Hepatocyte (in vitro differentiated cells): Measurements from ENCODE around the gene MFGE8. TPM values are rescaled to one million over a fixed set of nuclear protein-coding genes. Genes with fewer than 3 reads are reported as not detected.
A peak's percentile ranks its signal among the peaks of the same experiment; 100 is the strongest.

Experiments
- DNase-seq: peaks from one replicate; pipeline ENCODE4 v3.0.0-alpha.2; 2016; ENCODE audit warnings: low spot score
- H2AFZ ChIP-seq: fragments of 200-600 bp; sonication (generic); 2 replicates; pipeline ENCODE4 v1.6.0; 2016; ENCODE audit warnings: antibody characterized with exemption, mild to moderate bottlenecking
- H3K27ac ChIP-seq: fragments of 200-600 bp; sonication (generic); 2 replicates; pipeline ENCODE4 v1.5.1; 2016; ENCODE audit warnings: mild to moderate bottlenecking
- H3K27me3 ChIP-seq: fragments of 200-600 bp; sonication (generic); 2 replicates; pipeline ENCODE4 v1.6.1; 2016
- H3K36me3 ChIP-seq: fragments of 200-600 bp; sonication (generic); replicated peaks from 2 replicates; pipeline ENCODE4 v1.5.1; 2016; ENCODE audit warnings: low read depth; ENCODE audit not compliant: insufficient read depth
- H3K4me1 ChIP-seq: fragments of 200-600 bp; sonication (generic); 2 replicates; pipeline ENCODE4 v1.5.1; 2016; ENCODE audit warnings: mild to moderate bottlenecking, moderate library complexity; ENCODE audit not compliant: insufficient read depth
- H3K4me2 ChIP-seq: fragments of 200-600 bp; sonication (generic); 2 replicates; pipeline ENCODE4 v1.6.0; 2016
- H3K4me3 ChIP-seq: fragments of 200-600 bp; sonication (generic); 2 replicates; pipeline ENCODE4 v1.5.1; 2016; ENCODE audit warnings: mild to moderate bottlenecking
- H3K79me2 ChIP-seq: fragments of 200-600 bp; sonication (generic); 2 replicates; pipeline ENCODE4 v1.6.0; 2017; ENCODE audit warnings: mild to moderate bottlenecking
- H3K9me2 ChIP-seq: fragments of 200-600 bp; sonication (generic); replicated peaks from 2 replicates; pipeline ENCODE4 v1.6.0; 2017; ENCODE audit warnings: mild to moderate bottlenecking; ENCODE audit not compliant: insufficient read depth
- H3K9me3 ChIP-seq: fragments of 200-600 bp; sonication (generic); 2 replicates; pipeline ENCODE4 v1.5.1; 2016; ENCODE audit warnings: low read depth, mild to moderate bottlenecking
- H4K20me1 ChIP-seq: fragments of 200-600 bp; sonication (generic); 2 replicates; pipeline ENCODE4 v1.6.0; 2016; ENCODE audit warnings: mild to moderate bottlenecking; ENCODE audit not compliant: insufficient read depth, poor library complexity, severe bottlenecking
- EZH2 ChIP-seq: fragments of 200-600 bp; sonication (generic); IDR thresholded peaks from 2 replicates; pipeline ENCODE4 v1.6.1; 2016; ENCODE audit warnings: antibody characterized with exemption, mild to moderate bottlenecking, borderline replicate concordance
- EZH2phosphoT487 ChIP-seq: fragments of 200-600 bp; sonication (generic); IDR thresholded peaks from one replicate; pipeline ENCODE4 v1.6.1; 2018; ENCODE audit warnings: antibody characterized with exemption, mild to moderate bottlenecking, low read depth, moderate library complexity; ENCODE audit not compliant: unreplicated experiment, severe bottlenecking
- WGBS: methylation state at CpG from one replicate; pipeline ENCODE4 v1.1.6; 2016; ENCODE audit warnings: low lambda C conversion rate; ENCODE audit errors: missing lambda C conversion rate; 5-methylcytosine and 5-hydroxymethylcytosine counted together
- polyA plus RNA-seq: library from polyadenylated mRNA; unstranded; fragments of >200 nt; fragmentation: Nextera tagmentation; extraction: Ambion mirVana; gene quantifications from 2 replicates; pipeline ENCODE4 v1.2.1, GENCODE V29; 2016
- total RNA-seq: library from RNA; depleted of rRNA; stranded (reverse); fragments of >200 nt; gene quantifications from 2 replicates; pipeline ENCODE4 v1.2.3, GENCODE V29; 2014
- TF ChIP-seq, protein P1 (sequence below): fragments of 200-600 bp; sonication (generic); IDR thresholded peaks from 2 replicates; pipeline ENCODE4 v1.5.1; 2016; ENCODE audit warnings: antibody characterized with exemption, mild to moderate bottlenecking; ENCODE audit not compliant: poor library complexity

MFGE8 gene
- total and polyA plus RNA-seq, 2 experiments from 2014 or later, result 471 to 569 TPM

DNA sequence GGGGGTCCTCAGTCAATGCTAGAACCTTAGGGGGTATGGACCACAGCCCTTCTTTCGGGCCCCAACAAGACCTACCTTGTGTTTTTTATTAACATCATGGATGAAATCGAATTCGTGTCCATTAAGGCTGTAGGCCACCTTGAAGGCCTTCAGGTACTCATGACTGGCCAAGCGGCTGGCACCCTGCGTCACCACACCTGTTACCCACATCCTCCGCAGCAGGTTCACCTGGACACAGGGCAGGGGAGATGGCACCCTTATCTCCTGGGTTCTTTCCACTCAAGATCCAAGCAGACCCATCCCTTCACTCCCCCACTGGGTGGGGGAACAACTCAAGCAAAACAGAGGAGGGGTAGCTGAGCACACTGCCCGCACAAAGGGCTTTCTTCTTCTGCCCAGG lies 6.6 kb downstream of the MFGE8 start:
- peaks cover 16% of the 10 kb centered on the region for H3K4me1 ChIP-seq
- peaks cover 37% of the 10 kb centered on the region for H3K79me2 ChIP-seq
- DNase-seq, result no peak
- H3K4me3 ChIP-seq, result no peak overlapping the region
- H4K20me1 ChIP-seq, result peaks cover 2% of the 10 kb centered on the region
- no peaks in the 10 kb centered on the region for H3K36me3 ChIP-seq
- TF ChIP-seq, protein P1, sequence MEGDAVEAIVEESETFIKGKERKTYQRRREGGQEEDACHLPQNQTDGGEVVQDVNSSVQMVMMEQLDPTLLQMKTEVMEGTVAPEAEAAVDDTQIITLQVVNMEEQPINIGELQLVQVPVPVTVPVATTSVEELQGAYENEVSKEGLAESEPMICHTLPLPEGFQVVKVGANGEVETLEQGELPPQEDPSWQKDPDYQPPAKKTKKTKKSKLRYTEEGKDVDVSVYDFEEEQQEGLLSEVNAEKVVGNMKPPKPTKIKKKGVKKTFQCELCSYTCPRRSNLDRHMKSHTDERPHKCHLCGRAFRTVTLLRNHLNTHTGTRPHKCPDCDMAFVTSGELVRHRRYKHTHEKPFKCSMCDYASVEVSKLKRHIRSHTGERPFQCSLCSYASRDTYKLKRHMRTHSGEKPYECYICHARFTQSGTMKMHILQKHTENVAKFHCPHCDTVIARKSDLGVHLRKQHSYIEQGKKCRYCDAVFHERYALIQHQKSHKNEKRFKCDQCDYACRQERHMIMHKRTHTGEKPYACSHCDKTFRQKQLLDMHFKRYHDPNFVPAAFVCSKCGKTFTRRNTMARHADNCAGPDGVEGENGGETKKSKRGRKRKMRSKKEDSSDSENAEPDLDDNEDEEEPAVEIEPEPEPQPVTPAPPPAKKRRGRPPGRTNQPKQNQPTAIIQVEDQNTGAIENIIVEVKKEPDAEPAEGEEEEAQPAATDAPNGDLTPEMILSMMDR, result no peak
- TF ChIP-seq EZH2 (no peak), EZH2phosphoT487 (no peak)
- no peaks in the 10 kb centered on the region for H3K9me3 ChIP-seq
- no peaks in the 10 kb centered on the region for H3K27me3 ChIP-seq
- H2AFZ ChIP-seq, result no peak overlapping the region
- WGBS, result over 99% methylated on average over 7 of the region's 7 CpGs
- no peaks in the 10 kb centered on the region for H3K9me2 ChIP-seq
- no peak overlapping the region for H3K27ac ChIP-seq
- H3K4me2 ChIP-seq, result no peak overlapping the region

DNA sequence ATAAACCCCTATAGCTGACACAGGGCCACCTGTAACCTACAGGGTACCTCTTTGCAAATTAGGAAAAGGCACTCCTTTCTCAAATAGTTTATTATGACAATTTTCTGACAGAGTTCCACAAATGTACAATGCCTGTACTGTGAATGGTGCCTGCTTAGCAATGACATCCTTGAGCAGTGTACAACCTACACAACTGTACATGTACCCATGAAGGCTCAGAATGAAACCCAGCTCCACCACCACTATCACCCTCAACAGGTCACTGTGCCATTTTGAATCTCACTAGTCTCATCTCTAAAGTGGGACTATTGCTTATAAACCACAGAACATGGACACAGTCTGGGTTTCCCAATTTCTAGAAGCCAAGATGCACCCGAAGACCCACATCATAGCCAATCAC lies 7.0 kb downstream of the MFGE8 start:
- Histone ChIP-seq H3K4me1 (peaks cover 12% of the 10 kb centered on the region), H3K27ac (peak overlapping the region; percentile 35), H3K4me3 (no peak overlapping the region), H3K9me2 (no peaks in the 10 kb centered on the region), H2AFZ (no peak overlapping the region), H3K4me2 (no peak overlapping the region), H3K36me3 (no peaks in the 10 kb centered on the region), H3K9me3 (no peaks in the 10 kb centered on the region), H3K27me3 (no peaks in the 10 kb centered on the region), H3K79me2 (peaks cover 33% of the 10 kb centered on the region), H4K20me1 (peaks cover 2% of the 10 kb centered on the region)
- no peak for DNase-seq
- 100% methylated on average over 1 of the region's 1 CpG for WGBS
- TF ChIP-seq, protein P1, result no peak
- TF ChIP-seq EZH2, result no peak
- no peak for TF ChIP-seq EZH2phosphoT487

DNA sequence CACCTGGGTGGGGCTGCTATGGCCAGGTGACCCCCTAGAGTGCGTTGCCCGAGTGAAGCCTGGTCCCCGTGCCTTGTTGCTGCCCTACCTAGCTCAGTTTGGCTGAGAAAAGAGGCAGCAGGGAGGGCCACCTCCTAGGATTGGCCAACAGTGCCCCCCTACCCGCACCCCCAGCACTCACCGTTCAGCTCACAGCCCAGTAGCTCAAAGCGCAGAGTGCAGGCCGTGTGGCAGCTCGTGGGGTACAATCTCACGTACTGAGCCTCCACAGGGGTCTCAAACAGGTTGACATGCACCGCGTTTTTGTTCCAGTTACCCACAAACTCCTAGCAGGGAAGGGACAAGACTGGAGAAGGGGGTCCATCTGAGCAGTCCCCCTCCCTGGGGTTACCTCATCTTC lies 7.6 kb downstream of the MFGE8 start:
- H3K9me3 ChIP-seq, result no peaks in the 10 kb centered on the region
- no peak overlapping the region for H2AFZ ChIP-seq
- TF ChIP-seq, protein P1, result no peak
- TF ChIP-seq EZH2phosphoT487, result no peak
- TF ChIP-seq EZH2, result no peak
- peaks cover 2% of the 10 kb centered on the region for H4K20me1 ChIP-seq
- no peaks in the 10 kb centered on the region for H3K9me2 ChIP-seq
- 89% methylated on average over 11 of the region's 11 CpGs for WGBS
- H3K4me2 ChIP-seq, result no peak overlapping the region
- H3K36me3 ChIP-seq, result no peaks in the 10 kb centered on the region
- H3K4me3 ChIP-seq, result no peak overlapping the region
- no peak for DNase-seq
- peaks cover 27% of the 10 kb centered on the region for H3K79me2 ChIP-seq
- peak overlapping the region; percentile 35 for H3K27ac ChIP-seq
- peaks cover 7% of the 10 kb centered on the region for H3K4me1 ChIP-seq
- no peaks in the 10 kb centered on the region for H3K27me3 ChIP-seq
